GM12878 (cell line): ENCODE measurements around the gene NRM. TPM values are rescaled to one million over a fixed set of nuclear protein-coding genes. Genes with fewer than 3 reads are reported as not detected.
A peak's percentile ranks its signal among the peaks of the same experiment; 100 is the strongest.

ENCODE experiments used
- CEBPB ChIP-seq, 2 experiments: fragments of 150-350 bp in 1 of 2; IDR thresholded peaks; 2 replicates each; pipeline ENCODE4 v1.6.1; 2012 to 2014; ENCODE audit warnings: low read depth in 2 of 2, low read length in 2 of 2, borderline replicate concordance in 1 of 2, inconsistent platforms in 1 of 2
- CEBPZ ChIP-seq: fragments of 150-350 bp; IDR thresholded peaks from 2 replicates; pipeline ENCODE4 v1.6.1; 2016; ENCODE audit warnings: low read depth, low read length
- CHD4 ChIP-seq: fragments of 200-600 bp; sonication (generic); IDR thresholded peaks from 2 replicates; pipeline ENCODE4 v1.6.1; 2016; ENCODE audit warnings: mild to moderate bottlenecking
- DPF2 ChIP-seq: fragments of 450-650 bp; IDR thresholded peaks from 2 replicates; pipeline ENCODE4 v1.6.1; 2017; ENCODE audit warnings: mild to moderate bottlenecking
- EP300 ChIP-seq, 2 experiments: fragments of 150-350 bp in 1 of 2; IDR thresholded peaks; 2 replicates each; pipeline ENCODE4 v1.6.1; 2011 to 2012; ENCODE audit warnings: low read depth in 2 of 2, low read length in 2 of 2, borderline replicate concordance in 1 of 2, improper control_type of control experiment in 1 of 2, inconsistent platforms in 1 of 2; ENCODE audit not compliant: control insufficient read depth in 1 of 2
- ESRRA ChIP-seq: IDR thresholded peaks from 2 replicates; pipeline ENCODE4 v1.6.1; 2012; ENCODE audit warnings: mild to moderate bottlenecking, low read length, improper control_type of control experiment
- FOS ChIP-seq: IDR thresholded peaks from 3 replicates; pipeline ENCODE4 v1.6.1; 2011; ENCODE audit warnings: borderline replicate concordance; ENCODE audit not compliant: insufficient read length; ENCODE audit errors: extremely low read depth
- HCFC1 ChIP-seq: fragments of 150-350 bp; IDR thresholded peaks from 2 replicates; pipeline ENCODE4 v1.6.1; 2014; ENCODE audit warnings: low read length
- IKZF1 ChIP-seq: fragments of 450-650 bp; conservative IDR thresholded peaks from 2 replicates; pipeline ENCODE4 v1.6.1; 2017; ENCODE audit warnings: antibody characterized with exemption, mild to moderate bottlenecking
- KDM1A ChIP-seq: fragments of 200-600 bp; sonication (generic); IDR thresholded peaks from 2 replicates; pipeline ENCODE4 v1.6.1; 2016; ENCODE audit warnings: borderline replicate concordance
- MEF2A ChIP-seq: IDR thresholded peaks from 2 replicates; pipeline ENCODE4 v1.6.1; 2011; ENCODE audit warnings: low read depth, mild to moderate bottlenecking, low read length, moderate library complexity; ENCODE audit not compliant: insufficient read depth
- NBN ChIP-seq: fragments of 450-650 bp; IDR thresholded peaks from 2 replicates; pipeline ENCODE4 v1.6.1; 2016
- NFYA ChIP-seq: IDR thresholded peaks from 2 replicates; pipeline ENCODE4 v1.6.1; 2011; ENCODE audit warnings: low read depth, mild to moderate bottlenecking, low read length, improper control_type of control experiment, borderline replicate concordance
- NKRF ChIP-seq: fragments of 450-650 bp; conservative IDR thresholded peaks from 2 replicates; pipeline ENCODE4 v1.6.1; 2017; ENCODE audit warnings: mild to moderate bottlenecking, moderate library complexity
- RFX5 ChIP-seq: IDR thresholded peaks from 2 replicates; pipeline ENCODE4 v1.6.1; 2011; ENCODE audit warnings: low read depth, low read length, improper control_type of control experiment
- SIX5 ChIP-seq: IDR thresholded peaks from 2 replicates; pipeline ENCODE4 v1.6.1; 2011; ENCODE audit warnings: mild to moderate bottlenecking, low read depth, low read length, moderate library complexity; ENCODE audit not compliant: severe bottlenecking
- SMAD5 ChIP-seq: IDR thresholded peaks from 2 replicates; pipeline ENCODE4 v1.6.1; 2016; ENCODE audit warnings: antibody characterized with exemption, low read depth
- TCF7 ChIP-seq: IDR thresholded peaks from 2 replicates; pipeline ENCODE4 v1.6.1; 2014; ENCODE audit warnings: antibody characterized with exemption, borderline replicate concordance
- USF2 ChIP-seq: IDR thresholded peaks from 2 replicates; pipeline ENCODE4 v1.6.1; 2011; ENCODE audit warnings: low read depth, low read length, improper control_type of control experiment, borderline replicate concordance
- ZBTB40 ChIP-seq: fragments of 450-650 bp; IDR thresholded peaks from 2 replicates; pipeline ENCODE4 v1.6.1; 2016; ENCODE audit warnings: mild to moderate bottlenecking, moderate library complexity, borderline replicate concordance
- polyA plus RNA-seq, 11 experiments: library from polyadenylated mRNA; depleted of rRNA in 4 of 11; unstranded in 6 of 11; stranded (reverse) in 5 of 11; fragments of >200 nt; fragmentation: Nextera tagmentation in 4 of 11; fragmentation: Illumina TruSeq in 1 of 11; extraction: Ambion mirVana in 4 of 11; extraction: Trizol in 1 of 11; gene quantifications; 1 replicate in 1 of 11; 2 replicates in 10 of 11; pipeline versions ENCODE4 v1.2.1 to v1.2.3, GENCODE V29; 2011 to 2016; ENCODE audit warnings: inconsistent platforms in 2 of 11, missing spikeins in 2 of 11, low read depth in 1 of 11
- total RNA-seq, 4 experiments: library from RNA; depleted of rRNA in 3 of 4; stranded (reverse); fragments of >200 nt in 3 of 4; fragmentation: Illumina TruSeq in 1 of 4; extraction: Trizol in 1 of 4; gene quantifications; 2 replicates each; pipeline versions ENCODE4 v1.2.1 to v1.2.3, GENCODE V29; 2013 to 2021

NRM gene
- total and polyA plus RNA-seq, 10 of the 15 experiments (the other 5 are each of a cell fraction or from before 2014, with no cell fraction given), result 15.4 to 46.7 (median 29.0) TPM

GRCh38 chr6:30717129-30717844 lies 26.5 kb upstream of the NRM start, which contains the start of gene MDC1 (continued):
- TF ChIP-seq IKZF1 (peak; percentile 92), ESRRA (no peak), CEBPB (IDR thresholded peaks at IDR 0.05; ENCODE audit: borderline replicate concordance in 1 of 2, low read depth in 2 of 2, low read length in 2 of 2) (no peak), FOS (peak; percentile 51), TCF7 (no peak), MEF2A (peak; percentile 73), NKRF (peak; percentile 31), NFYA (peak; percentile 37), CHD4 (no peak), DPF2 (peak; percentile 98), KDM1A (no peak), USF2 (no peak), CEBPZ (peak; percentile 16; the same call in 1 of the 2 replicates), HCFC1 (peak; percentile 77), NBN (peak; percentile 97), ZBTB40 (peak; percentile 64; the same call in 1 of the 2 replicates), RFX5 (peak; percentile 61; the same call in 1 of the 2 replicates), SMAD5 (peak; percentile 52), SIX5 (peak; percentile 36), EP300 (IDR thresholded peaks at IDR 0.05; ENCODE audit: borderline replicate concordance in 1 of 2, control insufficient read depth in 1 of 2, low read depth in 2 of 2, low read length in 2 of 2) (peak; percentile 39 to 52; a peak in 1 of 4 replicates)
